Uterus (tissue), 2 donors: ENCODE data around the gene USP20.

Experiments used
- CTCF ChIP-seq, 4 experiments: fragments of 200-600 bp in 2 of 4; fragments of 450-650 bp in 2 of 4; sonication (generic) in 2 of 4; IDR thresholded peaks; one replicate each; pipeline ENCODE4 v1.5.1; 2016 to 2019; ENCODE audit warnings: antibody characterized with exemption in 4 of 4, mild to moderate bottlenecking in 2 of 4, moderate library complexity in 1 of 4
- POLR2A ChIP-seq, 2 donors: fragments of 450-650 bp; IDR thresholded peaks; one replicate each; pipeline ENCODE4 v1.6.1; 2016; ENCODE audit warnings: antibody characterized with exemption in 2 of 2, mild to moderate bottlenecking in 1 of 2, moderate library complexity in 1 of 2

- TF ChIP-seq CTCF (IDR thresholded peaks at IDR 0.05) (no peak), POLR2A (IDR thresholded peaks at IDR 0.05) (no peak)
Measured at GRCh38 chr9:129823542-129823934, 11.7 kb upstream of the USP20 start.
